ENCODE measurements around the gene RAB11FIP3. TPM values are rescaled to one million over a fixed set of nuclear protein-coding genes. Genes with fewer than 3 reads are reported as not detected.
"Not testable (repeated sequence)": the region's sequence is repeated elsewhere in the genome, so short reads cannot be mapped to it uniquely, and the experiment has no call there.

Gene RAB11FIP3
- total RNA-seq, 2 donors from 2014 or later: 62.7 to 68.9 TPM

DNA sequence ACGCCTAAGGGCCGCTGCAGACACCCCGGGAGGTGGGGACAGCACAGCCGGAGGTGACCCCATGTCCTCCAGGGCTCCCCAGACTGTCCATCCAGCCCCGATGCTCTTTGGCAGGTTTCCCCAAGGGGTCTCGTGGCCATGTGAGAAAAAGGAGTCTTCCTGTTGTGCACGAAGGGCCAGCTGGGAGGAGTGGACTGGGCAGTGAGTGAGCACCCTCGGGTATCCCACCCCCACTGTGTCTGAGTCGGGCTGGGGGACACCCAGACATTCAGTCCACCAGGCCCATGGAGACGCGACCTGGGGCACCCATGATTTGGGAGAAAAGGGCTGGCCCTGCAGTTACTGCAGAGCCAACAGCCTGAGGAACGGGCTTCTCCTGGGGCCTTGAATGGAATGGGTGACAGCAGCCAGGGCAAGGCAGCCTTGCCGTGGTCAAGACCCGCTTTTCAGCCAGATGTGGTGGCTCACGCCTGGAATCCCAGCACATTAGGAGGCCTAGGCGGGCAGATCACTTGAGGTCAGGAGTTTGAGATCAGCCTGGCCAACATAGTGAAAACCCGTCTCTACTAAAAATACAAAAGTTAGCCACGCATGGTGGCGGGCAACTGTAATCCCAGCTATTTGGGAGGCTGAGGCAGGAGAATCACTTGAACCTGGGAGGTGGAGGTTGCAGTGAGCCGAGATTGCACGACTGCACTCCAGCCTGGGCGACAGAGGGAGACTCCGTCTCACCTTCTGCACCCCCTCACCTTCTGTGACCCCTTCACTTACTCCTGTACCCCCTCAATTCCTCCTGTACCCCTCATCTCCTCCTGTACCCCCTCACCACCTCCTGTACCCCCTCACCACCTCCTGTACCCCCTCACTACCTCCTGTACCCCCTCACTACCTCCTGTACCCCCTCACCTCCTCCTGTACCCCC is 78.0 kb downstream of the RAB11FIP3 start:
- H3K27ac Mint-ChIP-seq: no peak overlapping the region
- Histone ChIP-seq H3K9me3 (ENCODE audit: control insufficient read depth, low read length) (no peaks in the 10 kb centered on the region), H3K9ac (ENCODE audit: extremely low read depth, low read length, poor library complexity, severe bottlenecking) (no peak overlapping the region), H3K36me3 (ENCODE audit: control insufficient read depth, insufficient read depth, low read length) (peaks cover 9% of the 10 kb centered on the region), H3K27me3 (ENCODE audit: control insufficient read depth, insufficient read depth, low read length, poor library complexity, severe bottlenecking) (no peaks in the 10 kb centered on the region), H3K27ac (ENCODE audit: low read depth, low read length) (no peak overlapping the region), H3K4me3 (ENCODE audit: low read length) (no peak overlapping the region), H3K4me1 (ENCODE audit: control insufficient read depth, insufficient read depth, low read length) (no peaks in the 10 kb centered on the region)
- DNase-seq: no peak
- 93 to 98% methylated on average over 20 to 23 of the region's 23 CpGs for WGBS, 2 experiments (ENCODE audit: insufficient coverage in 1 of 2, insufficient read length in 1 of 2)
- peaks cover 5% of the 10 kb centered on the region for H3K4me1 Mint-ChIP-seq
- peaks cover 22% of the 10 kb centered on the region for H3K36me3 Mint-ChIP-seq (ENCODE audit: low read depth)
- H3K27me3 Mint-ChIP-seq (ENCODE audit: insufficient read depth): no peaks in the 10 kb centered on the region
- TF ChIP-seq, protein P1, sequence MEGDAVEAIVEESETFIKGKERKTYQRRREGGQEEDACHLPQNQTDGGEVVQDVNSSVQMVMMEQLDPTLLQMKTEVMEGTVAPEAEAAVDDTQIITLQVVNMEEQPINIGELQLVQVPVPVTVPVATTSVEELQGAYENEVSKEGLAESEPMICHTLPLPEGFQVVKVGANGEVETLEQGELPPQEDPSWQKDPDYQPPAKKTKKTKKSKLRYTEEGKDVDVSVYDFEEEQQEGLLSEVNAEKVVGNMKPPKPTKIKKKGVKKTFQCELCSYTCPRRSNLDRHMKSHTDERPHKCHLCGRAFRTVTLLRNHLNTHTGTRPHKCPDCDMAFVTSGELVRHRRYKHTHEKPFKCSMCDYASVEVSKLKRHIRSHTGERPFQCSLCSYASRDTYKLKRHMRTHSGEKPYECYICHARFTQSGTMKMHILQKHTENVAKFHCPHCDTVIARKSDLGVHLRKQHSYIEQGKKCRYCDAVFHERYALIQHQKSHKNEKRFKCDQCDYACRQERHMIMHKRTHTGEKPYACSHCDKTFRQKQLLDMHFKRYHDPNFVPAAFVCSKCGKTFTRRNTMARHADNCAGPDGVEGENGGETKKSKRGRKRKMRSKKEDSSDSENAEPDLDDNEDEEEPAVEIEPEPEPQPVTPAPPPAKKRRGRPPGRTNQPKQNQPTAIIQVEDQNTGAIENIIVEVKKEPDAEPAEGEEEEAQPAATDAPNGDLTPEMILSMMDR (conservative IDR thresholded peaks at IDR 0.05): no peak
- no peaks in the 10 kb centered on the region for H3K9me3 Mint-ChIP-seq
- H3K4me3 Mint-ChIP-seq: no peak overlapping the region

DNA sequence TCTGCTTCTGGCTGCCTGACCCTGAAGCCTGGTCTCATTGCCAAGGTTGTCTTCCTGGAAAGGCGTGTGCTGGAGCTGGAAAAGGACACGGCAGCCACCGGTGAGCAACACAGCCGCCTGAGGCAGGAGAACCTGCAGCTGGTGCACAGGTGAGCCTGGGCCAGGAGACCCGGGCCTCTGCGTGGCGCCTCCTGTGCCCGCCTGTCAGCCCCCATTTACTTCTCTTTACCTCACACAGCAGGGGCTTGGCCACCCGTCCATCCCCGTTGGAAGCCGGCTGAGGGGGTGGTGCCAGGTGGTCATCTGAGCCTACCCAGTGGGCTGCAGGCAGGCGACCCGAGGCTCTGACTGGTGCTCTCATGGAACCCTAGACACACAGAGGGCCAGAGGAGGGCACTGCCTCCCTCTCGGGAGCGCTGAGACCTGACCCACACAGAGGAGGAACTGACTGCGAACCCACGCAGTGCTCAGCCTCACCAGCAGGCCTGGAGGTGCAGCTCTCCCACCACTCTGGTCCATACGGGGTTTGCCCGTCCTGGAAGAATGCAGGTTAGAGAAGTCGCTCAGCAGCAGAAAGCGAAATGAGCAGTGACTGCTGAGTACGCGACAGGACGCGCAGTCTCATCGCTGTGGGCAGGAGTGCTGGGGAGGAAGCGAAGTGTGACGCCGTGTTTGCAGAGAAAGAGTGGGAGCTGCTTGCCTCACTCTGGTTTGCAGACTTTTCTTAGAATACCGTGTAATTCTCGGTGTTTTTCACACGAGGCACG is 80.2 kb downstream of the RAB11FIP3 start:
- peak overlapping the region; percentile 84 for H3K27ac Mint-ChIP-seq
- no peaks in the 10 kb centered on the region for H3K9me3 Mint-ChIP-seq
- TF ChIP-seq, protein P1 (conservative IDR thresholded peaks at IDR 0.05): peak; percentile 37
- Histone ChIP-seq H3K27ac (ENCODE audit: low read depth, low read length) (no peak overlapping the region), H3K9ac (ENCODE audit: extremely low read depth, low read length, poor library complexity, severe bottlenecking) (no peak overlapping the region), H3K36me3 (ENCODE audit: control insufficient read depth, insufficient read depth, low read length) (peaks cover 3% of the 10 kb centered on the region), H3K4me3 (ENCODE audit: low read length) (no peak overlapping the region), H3K4me1 (ENCODE audit: control insufficient read depth, insufficient read depth, low read length) (no peaks in the 10 kb centered on the region), H3K9me3 (ENCODE audit: control insufficient read depth, low read length) (no peaks in the 10 kb centered on the region), H3K27me3 (ENCODE audit: control insufficient read depth, insufficient read depth, low read length, poor library complexity, severe bottlenecking) (no peaks in the 10 kb centered on the region)
- WGBS, 2 experiments (ENCODE audit: insufficient coverage in 1 of 2, insufficient read length in 1 of 2): 94 to 97% methylated on average over 26 to 33 of the region's 33 CpGs
- no peak overlapping the region for H3K4me3 Mint-ChIP-seq
- no peaks in the 10 kb centered on the region for H3K4me1 Mint-ChIP-seq
- DNase-seq: peak; percentile 70
- H3K27me3 Mint-ChIP-seq (ENCODE audit: insufficient read depth): no peaks in the 10 kb centered on the region
- H3K36me3 Mint-ChIP-seq (ENCODE audit: low read depth): peaks cover 20% of the 10 kb centered on the region

DNA sequence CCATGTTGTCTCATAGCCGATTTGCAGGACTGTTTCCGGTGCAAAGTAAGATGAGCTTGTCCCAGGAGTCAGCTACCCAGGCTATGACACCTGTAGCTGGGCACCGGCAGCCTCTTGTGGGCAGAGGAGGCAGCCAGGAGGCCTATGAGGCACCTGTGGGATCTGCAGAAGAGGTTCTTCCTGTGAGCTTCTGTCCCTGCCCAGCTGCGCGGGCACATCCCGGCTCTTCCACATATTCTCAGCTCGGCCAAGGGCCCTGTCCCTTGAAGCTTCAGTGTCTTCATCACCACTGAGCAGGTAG is 80.7 kb downstream of the RAB11FIP3 start:
- no peak overlapping the region for H3K27ac Mint-ChIP-seq

DNA sequence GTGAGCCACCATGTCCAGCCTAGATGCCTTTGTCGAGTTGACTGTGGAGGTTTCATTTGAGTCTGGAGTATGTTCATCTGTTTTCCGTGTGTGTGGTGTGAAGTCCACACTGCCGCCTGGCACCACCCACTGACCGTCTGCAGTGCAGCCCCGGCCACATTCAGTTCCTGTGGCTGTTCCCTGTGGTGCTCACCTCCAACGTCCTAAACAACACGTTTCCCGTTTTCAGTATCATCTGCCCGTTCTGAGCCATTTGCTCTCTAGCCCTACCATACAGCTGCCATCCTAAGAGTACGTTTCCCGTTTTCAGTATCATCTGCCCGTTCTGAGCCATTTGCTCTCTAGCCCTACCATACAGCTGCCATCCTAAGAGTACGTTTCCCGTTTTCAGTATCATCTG is 82.1 kb downstream of the RAB11FIP3 start:
- H3K27me3 Mint-ChIP-seq (ENCODE audit: insufficient read depth); H3K9me3 ChIP-seq (ENCODE audit: control insufficient read depth, low read length): not testable (repeated sequence)

More for the DNA sequence above, 80.7 kb downstream of the RAB11FIP3 start:
- peaks cover 3% of the 10 kb centered on the region for H3K36me3 ChIP-seq (ENCODE audit: control insufficient read depth, insufficient read depth, low read length)
- H3K4me3 Mint-ChIP-seq: no peak overlapping the region
- no peak overlapping the region for H3K9ac ChIP-seq (ENCODE audit: extremely low read depth, low read length, poor library complexity, severe bottlenecking)
- no peaks in the 10 kb centered on the region for H3K4me1 Mint-ChIP-seq
- H3K4me3 ChIP-seq (ENCODE audit: low read length): no peak overlapping the region
- no peaks in the 10 kb centered on the region for H3K27me3 ChIP-seq (ENCODE audit: control insufficient read depth, insufficient read depth, low read length, poor library complexity, severe bottlenecking)
- no peak overlapping the region for H3K27ac ChIP-seq (ENCODE audit: low read depth, low read length)
- no peaks in the 10 kb centered on the region for H3K9me3 Mint-ChIP-seq
- no peaks in the 10 kb centered on the region for H3K9me3 ChIP-seq (ENCODE audit: control insufficient read depth, low read length)
- no peak for DNase-seq
- no peaks in the 10 kb centered on the region for H3K27me3 Mint-ChIP-seq (ENCODE audit: insufficient read depth)
- H3K4me1 ChIP-seq (ENCODE audit: control insufficient read depth, insufficient read depth, low read length): no peaks in the 10 kb centered on the region
- 95 to 96% methylated on average over 6 to 7 of the region's 7 CpGs for WGBS, 2 experiments (ENCODE audit: insufficient coverage in 1 of 2, insufficient read length in 1 of 2)
- peaks cover 20% of the 10 kb centered on the region for H3K36me3 Mint-ChIP-seq (ENCODE audit: low read depth)
- TF ChIP-seq, protein P1 (conservative IDR thresholded peaks at IDR 0.05): no peak

More for the DNA sequence above, 82.1 kb downstream of the RAB11FIP3 start:
- not testable (repeated sequence) for H3K4me3 Mint-ChIP-seq; H3K36me3 ChIP-seq (ENCODE audit: control insufficient read depth, insufficient read depth, low read length); H3K9me3 Mint-ChIP-seq; H3K4me1 ChIP-seq (ENCODE audit: control insufficient read depth, insufficient read depth, low read length); H3K4me3 ChIP-seq (ENCODE audit: low read length); H3K27me3 ChIP-seq (ENCODE audit: control insufficient read depth, insufficient read depth, low read length, poor library complexity, severe bottlenecking); DNase-seq; H3K4me1 Mint-ChIP-seq; H3K27ac ChIP-seq (ENCODE audit: low read depth, low read length); H3K9ac ChIP-seq (ENCODE audit: extremely low read depth, low read length, poor library complexity, severe bottlenecking)
- Mint-ChIP-seq H3K36me3 (ENCODE audit: low read depth) (peaks cover 20% of the 10 kb centered on the region), H3K27ac (peak overlapping the region; percentile 41)
- WGBS, 2 experiments (ENCODE audit: insufficient coverage in 1 of 2, insufficient read length in 1 of 2): 91 to 94% methylated on average over 13 to 14 of the region's 14 CpGs
